ENCODE data around the gene RPS28. TPM values are rescaled to one million over a fixed set of nuclear protein-coding genes. Genes with fewer than 3 reads are reported as not detected.
A peak's percentile ranks its signal among the peaks of the same experiment; 100 is the strongest.
"Not testable (repeated sequence)": the region's sequence is repeated elsewhere in the genome, so short reads cannot be mapped to it uniquely, and the experiment has no call there.

The RPS28 gene
- polyA plus RNA-seq, 1 donor (not counting 4 experiments of a cell fraction or from before 2014, with no cell fraction given), result 960 TPM

- Histone ChIP-seq H4K20me1 (ENCODE audit: control insufficient read depth, extremely low read depth, insufficient read depth, low read length) (no peaks in the 10 kb centered on the region), H3K9me1 (ENCODE audit: control insufficient read depth, extremely low read depth, insufficient read depth, low read length) (no peaks in the 10 kb centered on the region), H3K79me2 (ENCODE audit: control insufficient read depth, insufficient read depth, low read length) (no peaks in the 10 kb centered on the region), H3K9me3 (ENCODE audit: control insufficient read depth, low read depth, low read length) (no peaks in the 10 kb centered on the region), H2AFZ (ENCODE audit: control insufficient read depth, low read length) (no peak overlapping the region), H3K4me3 (ENCODE audit: control insufficient read depth in 2 of 3, extremely low read depth in 1 of 3, insufficient read depth in 2 of 3, low read depth in 1 of 3, low read length in 3 of 3) (no peak overlapping the region), H3K27me3 (ENCODE audit: control insufficient read depth, extremely low read depth, insufficient read depth, low read length) (no peaks in the 10 kb centered on the region), H3K4me1 (ENCODE audit: control insufficient read depth, extremely low read depth, insufficient read depth, low read length) (peaks cover 16% of the 10 kb centered on the region), H3K4me2 (ENCODE audit: control insufficient read depth, extremely low read depth, insufficient read depth, low read depth, low read length) (peak overlapping the region; percentile 37), H3K36me3 (ENCODE audit: control insufficient read depth in 2 of 2, extremely low read depth in 1 of 2, insufficient read depth in 2 of 2, low read length in 2 of 2) (no peaks in the 10 kb centered on the region), H3K9ac (ENCODE audit: control insufficient read depth, extremely low read depth, insufficient read depth, low read length) (no peak overlapping the region), H3K27ac (ENCODE audit: control insufficient read depth, insufficient read depth, low read length) (no peak overlapping the region)
- dilution Hi-C loops (cut with MboI; ENCODE audit: extremely low pct_ligation_motif_present, low sequenced_read_pairs), result no loop called here
- FAIRE-seq (no peak), DNase-seq (ENCODE audit: low read depth, low spot score) (no peak)
- TF ChIP-seq CTCF (optimal IDR thresholded peaks at IDR 0.05 in 1 of 3, IDR thresholded peaks at IDR 0.05 in 1 of 3, conservative IDR thresholded peaks at IDR 0.05 in 1 of 3; ENCODE audit: extremely low read depth in 1 of 3, insufficient read depth in 2 of 3, low read length in 3 of 3) (no peak), EZH2 (IDR thresholded peaks at IDR 0.05; ENCODE audit: low read length) (no peak)
Observed at GRCh38 chr19:8352134-8352827, 31.0 kb downstream of the RPS28 start.

- dilution Hi-C loops (cut with MboI; ENCODE audit: extremely low pct_ligation_motif_present, low sequenced_read_pairs); H3K27ac ChIP-seq (ENCODE audit: control insufficient read depth, insufficient read depth, low read length); H3K9ac ChIP-seq (ENCODE audit: control insufficient read depth, extremely low read depth, insufficient read depth, low read length); H3K4me2 ChIP-seq (ENCODE audit: control insufficient read depth, extremely low read depth, insufficient read depth, low read depth, low read length); H3K79me2 ChIP-seq (ENCODE audit: control insufficient read depth, insufficient read depth, low read length); DNase-seq (ENCODE audit: low read depth, low spot score); H3K36me3 ChIP-seq (ENCODE audit: control insufficient read depth in 2 of 2, extremely low read depth in 1 of 2, insufficient read depth in 2 of 2, low read length in 2 of 2); H4K20me1 ChIP-seq (ENCODE audit: control insufficient read depth, extremely low read depth, insufficient read depth, low read length); H3K4me3 ChIP-seq (ENCODE audit: control insufficient read depth in 2 of 3, extremely low read depth in 1 of 3, insufficient read depth in 2 of 3, low read depth in 1 of 3, low read length in 3 of 3); H3K9me1 ChIP-seq (ENCODE audit: control insufficient read depth, extremely low read depth, insufficient read depth, low read length); H3K9me3 ChIP-seq (ENCODE audit: control insufficient read depth, low read depth, low read length); H3K27me3 ChIP-seq (ENCODE audit: control insufficient read depth, extremely low read depth, insufficient read depth, low read length); FAIRE-seq; H2AFZ ChIP-seq (ENCODE audit: control insufficient read depth, low read length): not testable (repeated sequence)
- peaks cover 16% of the 10 kb centered on the region for H3K4me1 ChIP-seq (ENCODE audit: control insufficient read depth, extremely low read depth, insufficient read depth, low read length)
Observed at GRCh38 chr19:8352845-8353244, 31.5 kb downstream of the RPS28 start.
